Fibroblast of skin of abdomen (primary cell): ENCODE results near the gene CKAP5. TPM values are rescaled to one million over a fixed set of nuclear protein-coding genes. Genes with fewer than 3 reads are reported as not detected.

Experiments used
- DNase-seq: peaks from one replicate; pipeline ENCODE4 v3.0.0-alpha.2; 2013
- polyA plus RNA-seq, 2 experiments: library from polyadenylated mRNA; unstranded; fragments of 120-200 nt; gene quantifications; one replicate each; pipeline ENCODE4 v1.2.1, GENCODE V29; 2013; ENCODE audit not compliant: insufficient read length in 2 of 2

The CKAP5 gene
- polyA plus RNA-seq (2013, experiment 1 of 2; ENCODE audit: insufficient read length), result 74.8 TPM
- polyA plus RNA-seq (2013, experiment 2 of 2; ENCODE audit: insufficient read length), result 72.9 TPM

DNA sequence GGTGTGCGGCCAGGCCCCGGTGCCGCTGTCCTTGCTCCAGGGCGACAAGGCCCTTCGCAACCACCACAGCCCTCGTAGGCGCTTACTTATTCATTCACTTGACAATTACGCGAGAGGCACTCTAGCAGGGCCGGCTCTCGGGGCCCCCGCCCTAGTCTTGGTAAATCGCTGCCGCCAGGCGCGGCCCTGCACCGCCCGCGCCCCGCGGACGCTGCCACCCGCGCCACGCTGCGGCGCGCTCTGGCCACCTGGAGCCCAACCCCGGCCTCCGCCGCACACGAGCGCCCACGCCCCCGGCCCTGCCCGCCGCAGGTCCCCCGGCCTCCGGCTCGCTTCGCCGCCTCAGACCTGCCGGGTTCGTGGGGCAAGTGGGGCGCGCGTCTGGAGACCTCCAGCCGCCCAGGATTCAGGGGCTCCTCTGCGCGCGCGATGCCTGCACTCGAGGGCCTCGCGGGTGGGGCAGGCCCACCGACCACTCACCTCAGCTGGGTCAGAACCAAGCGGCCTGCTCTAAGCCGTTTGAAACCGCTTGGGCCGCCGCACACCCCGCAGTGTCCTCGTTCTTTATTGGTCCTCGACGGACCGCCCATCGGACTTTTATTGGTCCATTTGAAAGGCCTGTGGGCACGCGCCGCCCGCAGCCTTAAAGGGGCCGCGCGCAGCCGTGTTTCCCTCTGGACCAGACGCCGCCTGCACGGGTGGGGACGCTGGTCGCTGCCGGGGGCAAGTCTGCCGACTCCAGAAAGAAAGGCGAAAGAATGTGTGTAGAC lies at the start of gene CKAP5:
TSS of gene CKAP5 (minus strand) at position 541 of the 770 bp plus-strand sequence. CDS start 25,049 bp downstream, outside the sequence.
- peak; percentile 88 for DNase-seq

- DNase-seq, result no peak
These were observed 49.7 kb upstream of the CKAP5 start for GRCh38 chr11:46895821-46896220.

DNA sequence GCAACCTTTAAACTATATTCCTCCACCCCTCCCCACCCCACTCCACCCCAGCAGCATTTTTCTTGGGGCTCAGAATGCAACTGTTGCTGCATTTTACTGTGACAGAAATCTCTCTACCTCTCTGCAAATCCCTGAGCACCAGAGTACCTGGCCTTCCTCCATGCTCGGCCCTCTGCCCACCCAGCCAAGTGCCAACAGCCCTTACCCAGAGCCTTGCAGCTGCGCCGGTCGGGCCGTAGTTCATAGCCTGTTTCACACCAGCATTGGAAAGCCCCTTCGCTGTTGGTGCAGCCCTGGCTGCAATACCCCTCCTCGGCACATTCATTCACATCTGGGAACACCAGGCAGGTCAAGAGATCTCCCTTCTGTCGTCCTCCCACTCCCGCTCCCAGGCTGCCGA lies 48.9 kb upstream of the CKAP5 start:
- DNase-seq, result no peak

- DNase-seq, result no peak
These were observed 48.4 kb upstream of the CKAP5 start for GRCh38 chr11:46894506-46894905.

GRCh38 chr11:46892838-46893237 lies 46.8 kb upstream of the CKAP5 start:
- DNase-seq, result no peak

DNA sequence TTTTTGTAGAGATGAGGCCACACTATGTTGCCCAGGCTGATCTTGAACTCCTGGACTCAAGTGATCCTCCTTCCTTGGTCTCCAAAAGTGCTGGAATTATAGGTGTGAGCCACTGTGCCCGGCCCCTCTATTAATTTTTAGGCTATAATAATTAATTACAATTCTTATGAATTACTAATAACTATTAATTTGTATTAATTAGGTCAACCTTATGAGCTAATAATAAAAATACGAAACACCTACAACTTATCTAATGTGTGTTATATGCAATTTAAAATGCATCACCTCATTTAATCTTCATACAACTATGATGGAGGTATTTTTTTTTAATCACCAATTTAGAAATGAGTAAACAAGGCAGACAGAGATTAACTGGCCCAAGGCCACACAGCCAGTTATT lies 46.0 kb upstream of the CKAP5 start:
- DNase-seq, result no peak

DNA sequence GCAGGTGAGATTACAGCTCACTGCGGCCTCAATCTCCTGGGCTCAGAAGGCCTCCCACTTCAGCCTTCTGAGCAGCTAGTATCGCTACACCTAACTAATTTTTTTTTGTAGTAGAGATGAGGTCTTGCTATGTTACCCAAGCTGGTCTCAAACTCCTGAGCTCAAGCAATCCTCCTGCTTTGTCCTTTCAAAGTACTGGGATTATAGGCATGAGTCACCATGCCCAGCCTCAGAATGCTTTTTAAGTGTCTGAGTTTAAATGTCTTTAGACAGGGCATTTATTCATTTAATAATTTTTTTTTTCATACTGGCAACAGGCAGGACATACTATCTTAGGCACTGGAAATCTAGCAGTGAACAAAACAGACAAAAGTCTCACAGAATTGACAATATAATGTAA lies 44.6 kb upstream of the CKAP5 start:
- no peak for DNase-seq

DNA sequence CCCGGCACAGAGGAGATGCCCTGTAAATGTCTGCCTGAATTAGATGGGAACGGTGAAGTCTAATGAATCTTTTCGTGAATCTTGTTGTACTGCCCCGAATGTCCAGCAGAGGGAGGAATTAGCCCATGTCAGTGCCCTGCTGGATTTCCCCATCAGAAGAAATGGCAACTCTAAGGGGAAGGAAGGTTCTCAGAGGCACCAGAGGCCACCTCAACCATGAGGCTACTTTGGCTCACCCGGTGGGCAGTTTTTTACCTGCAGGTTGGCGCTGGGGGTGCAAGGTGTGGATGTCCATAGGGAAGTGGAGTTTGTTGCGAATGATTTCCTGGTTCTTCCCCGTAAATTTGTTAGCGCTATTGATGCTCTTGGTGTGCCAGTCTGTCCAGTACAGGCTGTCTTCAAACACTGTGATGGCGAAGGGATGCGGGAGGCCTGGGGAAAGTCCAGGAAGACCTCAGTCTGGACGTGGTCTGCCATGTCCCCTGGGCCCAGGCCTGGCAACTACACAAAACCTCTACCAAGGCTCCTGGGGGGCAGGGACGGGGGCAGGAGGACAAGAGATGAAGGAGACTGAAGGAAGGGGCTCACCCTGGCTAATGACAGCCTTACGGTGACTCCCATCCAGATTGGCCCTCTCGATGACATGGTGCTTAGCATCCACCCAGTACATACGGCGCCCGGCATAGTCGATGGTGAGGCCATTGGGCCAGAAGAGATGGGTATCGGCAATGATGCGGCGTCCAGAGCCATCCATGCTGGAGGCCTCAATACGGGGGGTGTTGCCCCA lies 43.8 kb upstream of the CKAP5 start:
- DNase-seq, result peak; percentile 65

GRCh38 chr11:46889251-46889650 lies 43.2 kb upstream of the CKAP5 start:
- DNase-seq, result no peak

GRCh38 chr11:46888636-46889035 lies 42.6 kb upstream of the CKAP5 start:
- no peak for DNase-seq

DNA sequence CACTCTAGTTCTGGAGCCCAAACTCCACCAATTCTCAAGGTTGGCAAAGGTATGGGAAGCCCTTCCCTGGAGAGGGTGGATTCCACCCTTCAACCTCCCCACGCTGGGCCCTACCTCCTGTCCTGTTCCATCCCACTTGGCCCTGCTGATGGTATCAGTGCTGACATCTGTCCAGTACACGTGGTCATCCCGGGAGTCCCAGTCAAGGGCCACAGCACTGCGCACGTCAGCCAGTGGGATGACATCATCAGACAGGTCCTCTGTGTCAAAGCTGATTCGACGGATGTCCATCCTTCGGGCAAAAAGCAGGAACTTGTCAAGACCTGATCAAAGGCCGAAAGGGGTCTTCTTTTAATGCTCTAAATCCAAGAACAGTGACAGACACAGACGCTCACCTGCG lies 40.1 kb upstream of the CKAP5 start:
- no peak for DNase-seq

DNA sequence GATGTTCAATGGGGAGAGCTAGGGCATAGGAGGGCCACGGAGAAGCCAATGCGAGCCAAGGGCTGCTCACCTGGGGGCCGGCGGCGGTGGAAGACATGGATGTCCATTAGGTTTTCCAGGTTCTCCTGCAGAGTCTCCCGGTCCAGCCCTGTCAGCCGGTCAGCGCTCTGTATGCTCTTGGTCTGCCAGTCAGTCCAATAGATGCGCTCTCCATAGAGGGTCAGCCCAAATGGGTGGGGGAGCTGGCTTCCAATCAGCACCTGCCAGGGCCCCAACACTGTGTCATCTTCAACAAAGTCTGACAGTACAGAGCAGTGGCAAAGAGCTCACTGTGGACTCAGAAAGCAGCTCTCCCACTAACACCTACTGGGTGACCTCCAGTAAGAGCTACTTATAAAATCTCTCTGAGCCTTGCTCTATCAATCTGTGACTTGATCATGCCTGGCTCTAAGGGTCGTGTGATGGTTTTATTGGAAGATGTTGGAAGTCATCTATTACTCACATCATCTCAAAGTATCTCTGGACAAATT lies 33.0 kb upstream of the CKAP5 start:
- no peak for DNase-seq

GRCh38 chr11:46877580-46877979 lies 31.5 kb upstream of the CKAP5 start:
- DNase-seq, result no peak

DNA sequence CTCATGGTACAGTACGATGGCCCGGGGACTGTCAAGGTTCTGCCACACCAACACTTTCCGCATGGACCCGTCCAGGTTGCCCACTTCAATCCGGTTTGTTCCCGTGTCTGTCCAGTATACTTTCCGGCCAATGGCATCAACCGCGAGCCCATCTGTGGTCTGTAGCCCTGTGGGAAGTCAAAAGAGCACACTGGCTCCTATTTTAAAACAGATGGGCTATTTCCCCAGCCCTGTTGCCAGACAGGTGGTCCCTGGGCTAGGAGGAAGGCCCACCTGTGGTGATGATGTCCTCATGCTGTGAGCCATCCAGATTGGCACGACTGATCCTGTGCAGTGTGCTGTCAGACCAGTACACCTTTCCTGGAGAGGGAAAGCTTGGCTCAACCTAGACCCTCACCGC lies 30.4 kb upstream of the CKAP5 start:
- DNase-seq, result no peak

GRCh38 chr11:46874586-46874985 lies 28.5 kb upstream of the CKAP5 start:
- DNase-seq, result no peak

DNA sequence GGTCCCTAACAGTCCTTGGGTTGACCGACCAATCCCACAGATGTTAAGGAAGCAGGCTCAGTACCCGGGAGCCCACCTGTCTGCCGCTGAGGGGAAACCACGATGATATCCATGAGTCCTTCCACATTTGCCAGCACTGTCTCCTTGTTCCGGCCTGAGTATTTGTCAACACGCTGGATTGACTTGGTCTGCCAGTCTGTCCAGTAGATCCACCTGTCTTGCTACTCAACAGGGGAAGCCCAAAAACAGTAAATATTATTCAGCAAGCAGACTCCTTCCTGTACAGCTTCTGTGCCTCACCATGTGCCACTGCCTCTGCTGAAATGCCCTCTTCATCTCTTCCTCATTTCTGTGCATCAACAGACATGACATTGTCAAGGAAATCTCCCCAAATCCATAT lies 22.8 kb upstream of the CKAP5 start:
- no peak for DNase-seq

DNA sequence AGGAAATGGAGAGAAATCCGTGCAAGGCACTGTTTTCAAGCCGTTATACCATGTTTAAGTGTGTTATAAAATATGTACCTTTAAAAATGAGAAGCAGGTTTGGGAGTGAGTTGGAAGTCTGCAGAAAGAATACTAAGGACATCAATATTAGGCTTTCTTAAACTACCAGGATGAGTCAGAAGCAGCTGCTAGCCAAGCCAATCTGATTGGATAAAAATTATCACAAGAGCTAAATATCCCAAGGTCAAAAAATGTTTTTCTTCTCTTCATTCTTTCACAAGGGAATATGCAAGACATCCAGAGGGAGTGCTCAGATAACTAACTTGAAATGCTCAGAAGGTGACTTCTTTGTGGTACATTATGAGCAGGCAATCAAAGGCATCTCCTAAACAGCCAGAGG lies 19.3 kb upstream of the CKAP5 start:
- DNase-seq, result peak; percentile 54

- no peak for DNase-seq
These were observed 14.1 kb upstream of the CKAP5 start for GRCh38 chr11:46860218-46860617.

GRCh38 chr11:46858920-46859546 lies 13.0 kb upstream of the CKAP5 start:
- DNase-seq, result no peak

DNA sequence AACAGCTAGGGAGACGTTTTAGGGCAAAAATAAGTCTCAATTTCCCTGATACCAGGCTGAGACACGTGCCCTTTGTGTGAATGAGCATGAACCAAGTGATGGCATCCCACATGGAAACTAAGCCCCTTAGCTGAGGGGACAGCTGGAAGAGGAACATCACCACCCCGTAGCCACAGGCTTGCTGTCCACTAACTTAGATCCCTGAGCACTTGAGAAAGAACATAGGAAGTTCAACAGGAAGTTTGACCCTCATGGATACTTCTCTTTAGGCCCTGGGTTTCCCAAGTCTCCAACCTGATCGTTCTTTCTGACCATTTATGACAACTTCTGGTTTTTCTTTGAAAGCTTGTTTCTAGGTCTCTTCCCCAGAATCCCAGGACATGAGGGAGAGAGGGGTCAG lies 11.6 kb upstream of the CKAP5 start:
- no peak for DNase-seq

DNA sequence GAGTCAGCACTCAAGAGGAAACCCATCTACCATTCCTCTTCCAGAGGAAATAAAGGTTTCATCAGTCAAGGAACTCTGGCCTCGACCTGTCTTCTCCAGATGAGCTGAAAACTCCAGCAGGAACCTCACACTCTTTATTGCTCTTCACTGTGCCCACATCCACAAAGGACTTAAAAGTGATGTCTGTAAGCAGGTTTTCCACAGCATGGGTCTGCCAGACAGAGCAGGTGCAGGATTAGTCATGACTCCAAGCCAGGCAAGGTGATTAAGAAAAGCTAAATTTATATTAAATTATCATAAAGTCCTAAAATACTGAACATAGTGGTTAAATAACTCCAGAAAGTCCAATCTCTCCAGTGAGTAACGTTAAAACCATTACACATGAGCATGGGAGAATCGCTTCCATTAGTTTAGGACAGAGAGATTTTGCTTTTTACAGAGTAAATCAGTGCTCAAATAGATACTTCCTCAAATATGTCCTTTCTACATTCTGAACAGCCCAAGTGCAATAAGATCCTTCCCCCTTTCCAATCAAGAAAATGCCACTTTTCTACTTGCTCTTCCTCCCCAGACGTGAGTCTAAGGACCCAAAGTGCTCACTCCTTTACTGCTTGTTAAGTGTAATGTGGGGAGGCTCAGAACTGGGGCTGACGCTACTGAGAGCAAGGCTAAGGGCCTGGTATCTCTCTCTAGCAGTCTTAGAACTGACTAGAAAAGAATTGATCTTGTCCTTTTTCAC lies 10.7 kb upstream of the CKAP5 start:
- no peak for DNase-seq

DNA sequence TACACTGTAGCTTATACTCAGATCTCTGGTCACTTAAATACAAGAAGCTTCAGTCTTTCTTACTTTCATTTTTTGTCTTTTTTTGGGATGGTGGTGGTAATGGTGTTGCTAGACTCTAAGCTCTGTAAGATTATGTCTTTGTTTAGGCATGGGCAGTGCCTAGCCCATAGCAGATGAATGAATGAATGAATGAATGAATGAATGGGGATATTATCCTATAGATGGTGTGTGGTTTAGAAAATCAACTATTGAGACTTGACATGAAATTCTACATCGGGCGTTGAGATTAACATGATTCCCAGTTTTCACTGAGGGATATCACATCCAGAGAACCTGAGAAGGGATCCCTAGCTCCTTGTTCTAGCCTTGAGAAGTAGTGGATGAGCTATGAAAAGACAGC lies 9.8 kb upstream of the CKAP5 start:
- no peak for DNase-seq
